Ovary (tissue), 3 donors: ENCODE measurements around the gene ATP2A2.
"Not testable (repeated sequence)": the region's sequence is repeated elsewhere in the genome, so short reads cannot be mapped to it uniquely, and the experiment has no call there.

Source experiments
- CTCF ChIP-seq, 3 donors: fragments of 450-650 bp in 2 of 3; fragments of 200-600 bp in 1 of 3; IDR thresholded peaks; one replicate each; pipeline versions ENCODE4 v1.5.1 to v1.8.0; 2016 to 2022; ENCODE audit warnings: antibody characterized with exemption in 3 of 3, mild to moderate bottlenecking in 1 of 3
- EP300 ChIP-seq: sonication (generic); formaldehyde crosslinking; IDR thresholded peaks from one replicate; pipeline ENCODE4 v1.6.1; 2017; ENCODE audit warnings: antibody characterized with exemption
- POLR2A ChIP-seq: fragments of 450-650 bp; IDR thresholded peaks from one replicate; pipeline ENCODE4 v1.6.1; 2017; ENCODE audit warnings: antibody characterized with exemption, mild to moderate bottlenecking, moderate library complexity
- donor health status: DM: no; HTN: no; CAD: no.

DNA sequence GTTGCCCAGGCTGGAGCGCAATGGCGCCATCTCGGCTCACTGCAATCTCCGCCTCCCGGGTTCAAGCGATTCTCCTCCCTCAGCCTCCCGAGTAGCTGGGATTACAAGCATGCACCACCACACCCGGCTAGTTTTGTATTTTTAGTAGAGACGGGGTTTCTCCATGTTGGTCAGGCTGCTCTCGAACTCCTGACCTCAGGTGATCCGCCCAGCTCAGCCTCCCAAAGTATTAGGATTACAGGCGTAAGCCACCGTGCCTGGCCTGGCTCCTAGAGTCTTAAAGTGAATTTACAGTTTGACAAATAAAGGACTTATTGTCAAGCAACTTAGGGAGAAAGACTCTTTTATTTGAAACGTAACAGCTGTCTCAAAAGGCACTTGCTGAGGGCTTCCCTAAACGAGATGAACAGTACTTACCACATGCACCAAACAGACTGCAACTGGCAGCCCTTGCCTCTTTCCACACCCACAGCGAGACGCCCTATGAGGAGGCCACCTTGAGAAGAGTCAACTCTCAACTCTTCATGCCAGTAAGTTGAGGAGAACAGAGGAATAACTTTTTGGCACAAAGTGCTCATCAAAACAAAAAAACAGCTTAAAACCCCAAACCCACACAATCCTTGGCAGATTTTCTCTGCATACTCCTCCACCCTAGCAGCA, 97.2 kb downstream of the ATP2A2 start:
- not testable (repeated sequence) for TF ChIP-seq CTCF (IDR thresholded peaks at IDR 0.05); POLR2A; EP300
